ENCODE measurements around the gene C19orf44.
A peak's percentile ranks its signal among the peaks of the same experiment; 100 is the strongest.
"Not testable (repeated sequence)": the region's sequence is repeated elsewhere in the genome, so short reads cannot be mapped to it uniquely, and the experiment has no call there.

Gene C19orf44

GRCh38 chr19:16540948-16541347 is 44.8 kb downstream of the C19orf44 start:
- no peak for DNase-seq
- Histone ChIP-seq H3K4me1 (peaks cover 2% of the 10 kb centered on the region; the same call in 1 of the 2 replicates), H3K27me3 (no peaks in the 10 kb centered on the region), H3K4me3 (ENCODE audit: low read depth, low read length) (peak overlapping the region; percentile 96), H3K9me3 (no peaks in the 10 kb centered on the region), H3K36me3 (peaks cover 53% of the 10 kb centered on the region)
- TF ChIP-seq CTCF (IDR thresholded peaks at IDR 0.05; ENCODE audit: low read depth, low read length) = no peak

DNA sequence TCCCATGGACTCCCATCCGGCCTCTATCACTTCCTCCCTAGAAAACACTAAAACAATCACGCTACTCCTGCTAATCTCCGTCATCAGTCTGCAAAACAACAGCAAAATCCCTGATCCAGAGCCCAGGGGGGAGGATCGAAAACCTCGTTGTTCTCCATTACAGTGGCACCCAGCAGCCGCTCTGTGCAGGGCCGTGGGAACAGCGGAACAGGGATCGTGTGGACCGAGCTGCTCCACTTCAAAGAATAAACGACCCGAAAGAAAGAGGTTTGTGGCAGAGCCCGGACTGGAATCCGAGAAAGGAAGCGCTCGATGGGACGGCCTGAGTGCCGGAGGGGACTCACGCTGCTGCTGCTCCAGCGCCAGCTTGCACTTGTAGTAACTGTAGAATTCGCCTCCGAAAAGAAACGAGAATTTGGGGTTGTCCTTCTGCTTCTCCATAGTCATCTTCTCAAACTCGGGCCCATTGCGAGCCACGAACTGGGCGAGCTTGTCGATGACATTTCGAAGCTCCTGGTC is 45.4 kb downstream of the C19orf44 start:
- Histone ChIP-seq H3K4me3 (ENCODE audit: low read depth, low read length) (peak overlapping the region; percentile 96), H3K9me3 (no peaks in the 10 kb centered on the region), H3K36me3 (peaks cover 47% of the 10 kb centered on the region), H3K4me1 (peaks cover 2% of the 10 kb centered on the region; the same call in 1 of the 2 replicates), H3K27me3 (no peaks in the 10 kb centered on the region)
- no peak for DNase-seq
- no peak for TF ChIP-seq CTCF (IDR thresholded peaks at IDR 0.05; ENCODE audit: low read depth, low read length)

DNA sequence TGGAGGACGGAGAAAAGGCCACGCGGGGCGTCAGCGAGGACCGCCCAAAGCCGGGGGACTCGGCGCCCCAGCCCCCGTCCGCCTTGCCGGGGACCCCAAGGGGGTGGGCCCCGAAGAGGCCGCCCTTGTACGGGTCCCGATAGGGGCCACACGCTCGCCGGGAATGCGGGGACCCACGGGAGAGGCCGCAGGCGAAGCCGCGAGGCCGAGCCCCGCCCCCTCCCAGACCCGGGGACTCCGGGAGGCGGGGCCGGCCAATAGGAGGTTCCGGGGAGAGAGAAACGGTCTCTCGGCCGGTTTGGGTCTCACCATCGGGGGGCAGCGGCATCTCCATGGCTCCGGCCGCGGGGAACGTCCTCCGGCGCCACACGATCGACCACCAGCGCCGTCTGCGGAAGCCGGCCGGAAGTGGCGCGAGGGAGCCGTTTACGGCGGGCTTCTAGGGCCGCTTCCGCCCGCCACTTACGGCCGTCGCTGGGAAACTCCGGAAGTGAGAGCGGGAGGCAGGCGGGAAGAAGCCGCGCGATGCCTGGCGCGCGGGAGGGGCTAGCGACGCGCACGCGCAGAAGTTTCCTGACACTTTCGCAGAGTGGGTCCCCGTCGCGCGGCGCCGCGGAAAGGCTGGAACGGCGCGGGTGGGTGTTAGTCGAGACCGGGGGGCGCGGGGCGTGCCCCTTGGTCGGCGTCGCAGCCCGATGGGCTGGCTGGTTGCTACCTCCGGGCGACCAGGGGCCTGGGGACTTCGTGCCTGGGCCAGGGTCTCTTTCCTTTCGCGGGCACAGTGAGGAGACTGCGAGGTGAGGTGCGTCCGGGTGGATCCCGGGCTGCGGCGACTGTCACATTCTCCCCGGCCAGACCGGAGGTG is 46.1 kb downstream of the C19orf44 start, which contains the start of gene CHERP:
CHERP (minus strand) TSS at position 393 of the 865 bp plus-strand sequence; CDS start at position 334, 59 bp downstream.
- no peaks in the 10 kb centered on the region for H3K27me3 ChIP-seq
- no peak for TF ChIP-seq CTCF (IDR thresholded peaks at IDR 0.05; ENCODE audit: low read depth, low read length)
- peak within 1 kb of the TSS; percentile 96 for H3K4me3 ChIP-seq (ENCODE audit: low read depth, low read length)
- H3K9me3 ChIP-seq = no peaks in the 10 kb centered on the region
- H3K36me3 ChIP-seq = peaks cover 40% of the 10 kb centered on the region
- peaks cover 2% of the 10 kb centered on the region; the same call in 1 of the 2 replicates for H3K4me1 ChIP-seq
- peak; percentile 95 for DNase-seq

- H3K9me3 ChIP-seq = no peaks in the 10 kb centered on the region
- peaks cover 33% of the 10 kb centered on the region for H3K36me3 ChIP-seq
- no peaks in the 10 kb centered on the region for H3K27me3 ChIP-seq
- H3K4me3 ChIP-seq (ENCODE audit: low read depth, low read length) = peak overlapping the region; percentile 96
- no peak for DNase-seq
- no peak for TF ChIP-seq CTCF (IDR thresholded peaks at IDR 0.05; ENCODE audit: low read depth, low read length)
- peaks cover 2% of the 10 kb centered on the region; the same call in 1 of the 2 replicates for H3K4me1 ChIP-seq
Observed at GRCh38 chr19:16542910-16543472, 46.8 kb downstream of the C19orf44 start.

DNA sequence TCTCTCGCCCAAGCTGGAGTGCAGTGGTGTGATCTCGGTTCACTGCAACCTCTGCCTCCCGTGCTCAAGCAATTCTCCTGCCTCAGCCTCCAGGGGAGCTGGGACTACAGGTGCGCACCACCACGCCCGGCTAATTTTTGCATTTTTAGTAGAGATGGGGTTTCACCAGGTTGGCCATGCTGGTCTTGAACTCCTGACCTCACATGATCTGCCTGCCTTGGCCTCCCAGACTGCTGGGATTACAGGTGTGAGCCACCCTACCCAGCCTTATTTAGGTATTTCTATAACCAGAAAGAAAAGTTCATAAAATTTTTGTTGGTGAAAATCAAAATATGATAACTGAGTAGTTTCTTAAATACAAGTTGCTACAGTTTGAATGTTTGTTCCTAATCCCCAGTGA is 47.5 kb downstream of the C19orf44 start:
- H3K4me3 ChIP-seq (ENCODE audit: low read depth, low read length) = peak overlapping the region; percentile 96
- DNase-seq = not testable (repeated sequence)

GRCh38 chr19:16544473-16545231 is 48.5 kb downstream of the C19orf44 start:
- no peaks in the 10 kb centered on the region for H3K27me3 ChIP-seq
- H3K36me3 ChIP-seq = peaks cover 19% of the 10 kb centered on the region
- peaks cover 2% of the 10 kb centered on the region; the same call in 1 of the 2 replicates for H3K4me1 ChIP-seq
- H3K4me3 ChIP-seq (ENCODE audit: low read depth, low read length) = no peak overlapping the region
- H3K9me3 ChIP-seq = no peaks in the 10 kb centered on the region
- no peak for DNase-seq
- TF ChIP-seq CTCF (IDR thresholded peaks at IDR 0.05; ENCODE audit: low read depth, low read length) = no peak

More for the DNA sequence above, 47.5 kb downstream of the C19orf44 start:
- not testable (repeated sequence) for H3K27me3 ChIP-seq, H3K4me1 ChIP-seq, H3K9me3 ChIP-seq
- H3K36me3 ChIP-seq = peaks cover 25% of the 10 kb centered on the region
